WTC11 (cell line): ENCODE data around the gene BRPF1.

Source experiments
- CTCF ChIP-seq: fragments of 200-600 bp; IDR thresholded peaks from 2 replicates; pipeline ENCODE4 v1.8.0; 2022; ENCODE audit warnings: antibody characterized with exemption
- FOXK1 ChIP-seq: sonication (generic); formaldehyde crosslinking; IDR thresholded peaks from 2 replicates; pipeline ENCODE4 v1.8.0; 2022; ENCODE audit warnings: mild to moderate bottlenecking, moderate library complexity, missing genetic modification reagents
- JUN ChIP-seq: sonication (generic); formaldehyde crosslinking; IDR thresholded peaks from 2 replicates; pipeline ENCODE4 v1.8.0; 2023; ENCODE audit warnings: mild to moderate bottlenecking, missing genetic modification reagents
- NR2C2 ChIP-seq: sonication (generic); formaldehyde crosslinking; IDR thresholded peaks from 2 replicates; pipeline ENCODE4 v1.8.0; 2022; ENCODE audit warnings: mild to moderate bottlenecking, missing genetic modification reagents
- SP1 ChIP-seq: sonication (generic); formaldehyde crosslinking; conservative IDR thresholded peaks from 2 replicates; pipeline ENCODE4 v1.8.1; 2022; ENCODE audit warnings: missing genetic modification reagents
- TEAD4 ChIP-seq: sonication (generic); formaldehyde crosslinking; IDR thresholded peaks from 2 replicates; pipeline ENCODE4 v1.8.0; 2022; ENCODE audit warnings: mild to moderate bottlenecking, missing genetic modification reagents
- USF1 ChIP-seq: sonication (generic); formaldehyde crosslinking; IDR thresholded peaks from 2 replicates; pipeline ENCODE4 v1.8.0; 2022; ENCODE audit warnings: mild to moderate bottlenecking, missing genetic modification reagents
- ZNF281 ChIP-seq: sonication (generic); formaldehyde crosslinking; IDR thresholded peaks from 2 replicates; pipeline ENCODE4 v1.8.0; 2023; ENCODE audit warnings: mild to moderate bottlenecking, missing genetic modification reagents
- TF ChIP-seq, protein P1 (sequence below): sonication (generic); formaldehyde crosslinking; IDR thresholded peaks from 2 replicates; pipeline ENCODE4 v1.8.0; 2022; ENCODE audit warnings: mild to moderate bottlenecking, missing genetic modification reagents

DNA sequence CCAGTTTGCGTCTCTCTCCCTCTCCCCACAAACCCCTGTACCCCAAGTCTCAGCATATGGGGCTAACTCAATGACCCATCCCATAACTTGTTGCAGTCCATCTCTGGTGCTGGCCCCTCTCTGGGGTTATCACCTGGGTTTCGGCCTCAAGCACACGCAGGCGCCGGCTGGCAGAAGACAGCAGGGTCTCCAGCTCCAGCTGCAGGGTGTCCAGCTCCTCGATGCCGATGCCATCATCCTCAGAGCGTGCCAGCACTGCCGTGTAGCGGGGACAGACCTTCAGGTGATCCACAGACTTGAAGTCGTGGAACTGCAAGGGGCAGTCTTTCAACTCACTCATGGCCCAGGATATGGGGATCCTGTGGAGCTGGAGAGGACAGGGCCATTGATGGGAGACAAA is 59.6 kb downstream of the BRPF1 start:
- no peak for TF ChIP-seq SP1 (CRISPR knock-in tag)
- TF ChIP-seq, protein P1, sequence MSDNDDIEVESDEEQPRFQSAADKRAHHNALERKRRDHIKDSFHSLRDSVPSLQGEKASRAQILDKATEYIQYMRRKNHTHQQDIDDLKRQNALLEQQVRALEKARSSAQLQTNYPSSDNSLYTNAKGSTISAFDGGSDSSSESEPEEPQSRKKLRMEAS (CRISPR knock-in tag), result no peak
- TF ChIP-seq ZNF281 (CRISPR knock-in tag), result no peak
- TF ChIP-seq FOXK1, result no peak
- TF ChIP-seq CTCF, result no peak
- TF ChIP-seq JUN (CRISPR knock-in tag), result no peak
- no peak for TF ChIP-seq TEAD4 (CRISPR knock-in tag)
- no peak for TF ChIP-seq NR2C2
- no peak for TF ChIP-seq USF1 (CRISPR knock-in tag)
